PC-3 (cell line): ENCODE data around the gene SIX1. TPM values are rescaled to one million over a fixed set of nuclear protein-coding genes. Genes with fewer than 3 reads are reported as not detected.

Experiments
- ATAC-seq: fragments of 200-7000 bp; cut with Tn5 transposase; 2 replicates; pipeline ENCODE4 v1.9.1; 2020; ENCODE audit warnings: mild to moderate bottlenecking, moderate library complexity
- BruUV-seq: library from RNA; stranded (reverse); fragments of 400-500 nt; replicated peaks from 2 replicates; lab custom pipeline; 2021; lab: Mats Ljungman, UMichigan
- CTCF ChIA-PET: fragments of 300-600 bp; sonication (Branson Sonifier 250); formaldehyde crosslinking; loops from one replicate; lab custom pipeline; 2022; ENCODE audit warnings: antibody characterized with exemption; lab: Charles Lee
- POLR2A ChIA-PET: fragments of 300-600 bp; sonication (Branson Sonifier 250); formaldehyde crosslinking; loops from one replicate; lab custom pipeline; 2022; ENCODE audit warnings: antibody characterized with exemption; ENCODE audit not compliant: unreplicated experiment; lab: Charles Lee
- DNase-seq: peaks from one replicate; pipeline ENCODE4 v3.0.0-alpha.2; 2015
- H2AFZ ChIP-seq: fragments of 300-600 bp; sonication (generic); 2 replicates; pipeline ENCODE4 v1.6.0; 2016; ENCODE audit warnings: antibody characterized with exemption, low read length
- H3F3A ChIP-seq: fragments of 300-600 bp; sonication (generic); one replicate; pipeline ENCODE4 v1.6.0; 2017; ENCODE audit warnings: antibody characterized with exemption, low read length, control low read depth, mild to moderate bottlenecking; ENCODE audit not compliant: unreplicated experiment
- H3K27ac ChIP-seq: fragments of 300-600 bp; sonication (generic); 2 replicates; pipeline ENCODE4 v1.5.1; 2016; ENCODE audit warnings: mild to moderate bottlenecking, low read length
- H3K27me3 ChIP-seq: fragments of 300-600 bp; sonication (generic); 2 replicates; pipeline ENCODE4 v1.6.1; 2016; ENCODE audit warnings: low read length, mixed read lengths
- H3K36me3 ChIP-seq: fragments of 300-600 bp; sonication (generic); 2 replicates; pipeline ENCODE4 v1.6.1; 2016; ENCODE audit warnings: low read depth, mixed run types, low read length, mixed read lengths
- H3K4me1 ChIP-seq: fragments of 300-600 bp; sonication (generic); 2 replicates; pipeline ENCODE4 v1.5.1; 2016; ENCODE audit warnings: low read length; ENCODE audit not compliant: insufficient read depth
- H3K4me2 ChIP-seq: fragments of 300-600 bp; sonication (generic); 2 replicates; pipeline ENCODE4 v1.6.0; 2016; ENCODE audit warnings: low read length
- H3K4me3 ChIP-seq: fragments of 300-600 bp; sonication (generic); 2 replicates; pipeline ENCODE4 v1.5.1; 2016; ENCODE audit warnings: mild to moderate bottlenecking, low read length, mixed read lengths
- H3K79me2 ChIP-seq: fragments of 300-600 bp; sonication (generic); 2 replicates; pipeline ENCODE4 v1.6.1; 2017; ENCODE audit warnings: low read length, mixed read lengths
- H3K9ac ChIP-seq: fragments of 300-600 bp; sonication (generic); 2 replicates; pipeline ENCODE4 v1.6.0; 2016; ENCODE audit warnings: mild to moderate bottlenecking, low read length
- H3K9me2 ChIP-seq: fragments of 300-600 bp; sonication (generic); replicated peaks from 2 replicates; pipeline ENCODE4 v1.6.1; 2016; ENCODE audit warnings: mixed run types, low read length, mixed read lengths
- H3K9me3 ChIP-seq: fragments of 300-600 bp; sonication (generic); 2 replicates; pipeline ENCODE4 v1.6.1; 2016; ENCODE audit warnings: low read length, mixed read lengths
- H4K20me1 ChIP-seq: fragments of 300-600 bp; sonication (generic); 2 replicates; pipeline ENCODE4 v1.6.1; 2016; ENCODE audit warnings: low read length, mixed read lengths
- EZH2 ChIP-seq: fragments of 300-600 bp; sonication (generic); IDR thresholded peaks from one replicate; pipeline ENCODE4 v1.6.1; 2017; ENCODE audit warnings: antibody characterized with exemption, mild to moderate bottlenecking, low read length; ENCODE audit not compliant: unreplicated experiment
- EZH2phosphoT487 ChIP-seq: fragments of 300-600 bp; sonication (generic); IDR thresholded peaks from 2 replicates; pipeline ENCODE4 v1.6.1; 2018; ENCODE audit warnings: mild to moderate bottlenecking, antibody characterized with exemption, low read length, borderline replicate concordance
- intact Hi-C: fragments of 100-400 bp; cut with micrococcal nuclease; formaldehyde crosslinking; loops from 2 replicates; pipeline ENCODE4 v1.9.0; 2023
- total RNA-seq: library from RNA; depleted of rRNA; stranded (reverse); fragments of >200 nt; gene quantifications from 2 replicates; pipeline ENCODE4 v1.2.3, GENCODE V29; 2014
- TF ChIP-seq, protein P1 (sequence below): fragments of 300-600 bp; sonication (generic); conservative IDR thresholded peaks from 2 replicates; pipeline ENCODE4 v1.5.1; 2017; ENCODE audit warnings: antibody characterized with exemption, low read depth, mild to moderate bottlenecking, low read length

Gene SIX1
- total RNA-seq, 1 experiment from 2014 or later, result 16.5 TPM

GRCh38 chr14:60634153-60634552, 15.1 kb downstream of the SIX1 start:
- peaks cover 10% of the 10 kb centered on the region; the same call in 1 of the 2 replicates for H3K4me1 ChIP-seq
- no peaks in the 10 kb centered on the region for H3K9me2 ChIP-seq
- DNase-seq (no peak), ATAC-seq (no peak)
- CTCF ChIA-PET, result no interaction called here
- TF ChIP-seq, protein P1, sequence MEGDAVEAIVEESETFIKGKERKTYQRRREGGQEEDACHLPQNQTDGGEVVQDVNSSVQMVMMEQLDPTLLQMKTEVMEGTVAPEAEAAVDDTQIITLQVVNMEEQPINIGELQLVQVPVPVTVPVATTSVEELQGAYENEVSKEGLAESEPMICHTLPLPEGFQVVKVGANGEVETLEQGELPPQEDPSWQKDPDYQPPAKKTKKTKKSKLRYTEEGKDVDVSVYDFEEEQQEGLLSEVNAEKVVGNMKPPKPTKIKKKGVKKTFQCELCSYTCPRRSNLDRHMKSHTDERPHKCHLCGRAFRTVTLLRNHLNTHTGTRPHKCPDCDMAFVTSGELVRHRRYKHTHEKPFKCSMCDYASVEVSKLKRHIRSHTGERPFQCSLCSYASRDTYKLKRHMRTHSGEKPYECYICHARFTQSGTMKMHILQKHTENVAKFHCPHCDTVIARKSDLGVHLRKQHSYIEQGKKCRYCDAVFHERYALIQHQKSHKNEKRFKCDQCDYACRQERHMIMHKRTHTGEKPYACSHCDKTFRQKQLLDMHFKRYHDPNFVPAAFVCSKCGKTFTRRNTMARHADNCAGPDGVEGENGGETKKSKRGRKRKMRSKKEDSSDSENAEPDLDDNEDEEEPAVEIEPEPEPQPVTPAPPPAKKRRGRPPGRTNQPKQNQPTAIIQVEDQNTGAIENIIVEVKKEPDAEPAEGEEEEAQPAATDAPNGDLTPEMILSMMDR, result no peak
- TF ChIP-seq EZH2 (no peak), EZH2phosphoT487 (no peak)
- no peak overlapping the region for H3K4me2 ChIP-seq
- H3K4me3 ChIP-seq, result no peak overlapping the region
- POLR2A ChIA-PET, result no interaction called here
- no TSS peak for BruUV-seq
- H3F3A ChIP-seq, result no peaks in the 10 kb centered on the region
- intact Hi-C loops, result no loop called here
- no peaks in the 10 kb centered on the region for H4K20me1 ChIP-seq
- no peaks in the 10 kb centered on the region for H3K27me3 ChIP-seq
- H3K79me2 ChIP-seq, result no peaks in the 10 kb centered on the region
- no peaks in the 10 kb centered on the region for H3K9me3 ChIP-seq
- no peak overlapping the region for H3K27ac ChIP-seq
- H2AFZ ChIP-seq, result no peak overlapping the region
- no peak overlapping the region for H3K9ac ChIP-seq
- no peaks in the 10 kb centered on the region for H3K36me3 ChIP-seq

- Histone ChIP-seq H3K4me3 (no peak overlapping the region), H3K36me3 (no peaks in the 10 kb centered on the region), H3K9me2 (no peaks in the 10 kb centered on the region), H3K79me2 (no peaks in the 10 kb centered on the region), H3K4me1 (peaks cover 5% of the 10 kb centered on the region; the same call in 1 of the 2 replicates), H4K20me1 (no peaks in the 10 kb centered on the region), H3K27me3 (no peaks in the 10 kb centered on the region), H3K9me3 (no peaks in the 10 kb centered on the region), H3K27ac (no peak overlapping the region), H2AFZ (no peak overlapping the region), H3K9ac (no peak overlapping the region), H3F3A (no peaks in the 10 kb centered on the region), H3K4me2 (no peak overlapping the region)
- CTCF ChIA-PET, result interaction anchor here (1.0 kb wide), 1 partner anchor 15 kb away, joined by 4 read pairs; no protein-coding TSS in a partner anchor
- POLR2A ChIA-PET, result interaction anchor here (0.6 kb wide), 3 partner anchors 10 to 88 kb away, joined by 3 read pairs; no protein-coding TSS in a partner anchor
- DNase-seq (peak; percentile 27), ATAC-seq (peak; percentile 54)
- intact Hi-C loops, result no loop called here
- TF ChIP-seq EZH2 (no peak), EZH2phosphoT487 (no peak)
- TF ChIP-seq, protein P1, result no peak
- no TSS peak for BruUV-seq
Observed at GRCh38 chr14:60632777-60633176, 16.5 kb downstream of the SIX1 start.

GRCh38 chr14:60632257-60632656, 17.0 kb downstream of the SIX1 start:
- H3K4me2 ChIP-seq, result no peak overlapping the region
- BruUV-seq, result no TSS peak
- POLR2A ChIA-PET, result no interaction called here
- ATAC-seq (no peak), DNase-seq (no peak)
- CTCF ChIA-PET, result interaction anchor here (0.6 to 1.0 kb wide), 2 partner anchors 15 to 24 kb away, joined by 3 to 4 read pairs; no protein-coding TSS in a partner anchor
- H2AFZ ChIP-seq, result no peak overlapping the region
- H4K20me1 ChIP-seq, result no peaks in the 10 kb centered on the region
- no peak overlapping the region for H3K27ac ChIP-seq
- no peaks in the 10 kb centered on the region for H3K79me2 ChIP-seq
- no peak overlapping the region for H3K9ac ChIP-seq
- H3F3A ChIP-seq, result no peaks in the 10 kb centered on the region
- H3K9me3 ChIP-seq, result no peaks in the 10 kb centered on the region
- TF ChIP-seq, protein P1, result no peak
- no peak for TF ChIP-seq EZH2
- TF ChIP-seq EZH2phosphoT487, result no peak
- intact Hi-C loops, result no loop called here
- H3K36me3 ChIP-seq, result no peaks in the 10 kb centered on the region
- no peaks in the 10 kb centered on the region for H3K27me3 ChIP-seq
- H3K9me2 ChIP-seq, result no peaks in the 10 kb centered on the region
- no peak overlapping the region for H3K4me3 ChIP-seq
- peaks cover 5% of the 10 kb centered on the region; the same call in 1 of the 2 replicates for H3K4me1 ChIP-seq
